Lung (tissue), 12 donors: ENCODE data around the gene ZBED6. TPM values are rescaled to one million over a fixed set of nuclear protein-coding genes. Genes with fewer than 3 reads are reported as not detected.

Experiments used
- ATAC-seq: fragments of 200-7000 bp; cut with Tn5 transposase; one replicate; pipeline ENCODE4 v1.9.1; 2020; ENCODE audit warnings: moderate number of reproducible peaks; ENCODE audit not compliant: insufficient read depth, low FRiP score
- DNase-seq, 3 donors: peaks; one replicate each; pipeline ENCODE4 v3.0.0-alpha.2; 2013 to 2017
- H3K27ac ChIP-seq, 2 donors: one replicate each; pipeline ENCODE4 v1.5.1; 2013; ENCODE audit warnings: mild to moderate bottlenecking in 2 of 2, moderate library complexity in 2 of 2, control low read depth in 1 of 2, inconsistent platforms in 1 of 2, low read depth in 1 of 2, low read length in 1 of 2
- H3K27me3 ChIP-seq, 3 donors: one replicate each; pipeline ENCODE4 v1.5.1; 2013; ENCODE audit warnings: low read length in 2 of 3; ENCODE audit not compliant: control insufficient read depth in 3 of 3, insufficient read depth in 3 of 3
- H3K36me3 ChIP-seq, 4 donors: one replicate each; pipeline ENCODE4 v1.5.1; 2013; ENCODE audit warnings: low read length in 4 of 4, mild to moderate bottlenecking in 1 of 4, moderate library complexity in 1 of 4; ENCODE audit not compliant: control insufficient read depth in 4 of 4, insufficient read depth in 4 of 4
- H3K4me1 ChIP-seq, 5 donors: one replicate each; pipeline ENCODE4 v1.5.1; 2013; ENCODE audit warnings: low read length in 5 of 5, mild to moderate bottlenecking in 2 of 5, moderate library complexity in 1 of 5; ENCODE audit not compliant: control insufficient read depth in 5 of 5, insufficient read depth in 5 of 5
- H3K4me3 ChIP-seq: one replicate; pipeline ENCODE4 v1.5.1; 2013; ENCODE audit warnings: mild to moderate bottlenecking, control low read depth, moderate library complexity
- H3K9ac ChIP-seq, 2 donors: one replicate each; pipeline ENCODE4 v1.5.1; 2013; ENCODE audit warnings: low read length in 2 of 2, control low read depth in 1 of 2; ENCODE audit not compliant: insufficient read depth in 1 of 2
- H3K9me3 ChIP-seq, 4 donors: one replicate each; pipeline ENCODE4 v1.5.1; 2013; ENCODE audit warnings: low read length in 3 of 4, mild to moderate bottlenecking in 1 of 4, moderate library complexity in 1 of 4; ENCODE audit not compliant: control insufficient read depth in 4 of 4, insufficient read depth in 3 of 4
- WGBS, 2 donors: extraction: QIAGEN DNeasy Blood & Tissue Kit; methylation state at CpG; one replicate each; pipeline ENCODE4 v1.1.7; 2013; 5-methylcytosine and 5-hydroxymethylcytosine counted together
- polyA plus RNA-seq, 2 donors: library from polyadenylated mRNA; stranded (reverse); fragments of 200-250 nt; gene quantifications; one replicate each; pipeline ENCODE4 v1.2.1, GENCODE V29; 2013
- total RNA-seq, 2 donors: library from RNA; depleted of rRNA in 1 of 2; stranded (reverse); fragments of >200 nt in 1 of 2; gene quantifications; one replicate each; pipeline ENCODE4 v1.2.1, GENCODE V29; 2014 to 2021
- TF ChIP-seq, protein P1 (sequence below): IDR thresholded peaks from 2 replicates; pipeline ENCODE4 v1.5.1; 2012; ENCODE audit warnings: mild to moderate bottlenecking; ENCODE audit errors: control extremely low read depth, extremely low read depth
- donor health status: control.
- donor health status: control.
- donor health status: Bipolar disorder and iron deficiency.
- donor health status: healthy.
- donor health status: DM: yes; HTN: yes; CAD: no.

ZBED6 gene
- total and polyA plus RNA-seq, 4 donors = 1.4 to 27.1 (median 11.9) TPM

DNA sequence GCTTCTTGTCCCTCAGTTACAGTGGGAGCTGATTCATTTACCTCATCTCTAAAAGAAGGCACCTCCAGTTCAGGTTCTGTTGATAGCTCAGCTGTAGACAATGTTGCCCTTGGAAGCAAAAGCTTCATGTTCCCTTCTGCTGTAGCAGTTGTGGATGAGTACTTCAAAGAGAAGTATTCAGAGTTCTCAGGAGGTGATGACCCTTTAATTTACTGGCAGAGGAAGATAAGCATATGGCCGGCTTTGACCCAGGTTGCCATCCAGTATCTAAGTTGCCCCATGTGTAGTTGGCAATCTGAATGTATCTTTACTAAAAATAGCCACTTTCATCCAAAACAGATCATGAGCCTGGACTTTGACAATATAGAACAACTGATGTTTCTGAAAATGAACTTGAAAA lies 4.5 kb downstream of the ZBED6 start:
- ATAC-seq (no peak), DNase-seq (no peak)
- peaks cover 3 to 40% (median 22%) of the 10 kb centered on the region in 5 donors for H3K4me1 ChIP-seq
- TF ChIP-seq, protein P1, sequence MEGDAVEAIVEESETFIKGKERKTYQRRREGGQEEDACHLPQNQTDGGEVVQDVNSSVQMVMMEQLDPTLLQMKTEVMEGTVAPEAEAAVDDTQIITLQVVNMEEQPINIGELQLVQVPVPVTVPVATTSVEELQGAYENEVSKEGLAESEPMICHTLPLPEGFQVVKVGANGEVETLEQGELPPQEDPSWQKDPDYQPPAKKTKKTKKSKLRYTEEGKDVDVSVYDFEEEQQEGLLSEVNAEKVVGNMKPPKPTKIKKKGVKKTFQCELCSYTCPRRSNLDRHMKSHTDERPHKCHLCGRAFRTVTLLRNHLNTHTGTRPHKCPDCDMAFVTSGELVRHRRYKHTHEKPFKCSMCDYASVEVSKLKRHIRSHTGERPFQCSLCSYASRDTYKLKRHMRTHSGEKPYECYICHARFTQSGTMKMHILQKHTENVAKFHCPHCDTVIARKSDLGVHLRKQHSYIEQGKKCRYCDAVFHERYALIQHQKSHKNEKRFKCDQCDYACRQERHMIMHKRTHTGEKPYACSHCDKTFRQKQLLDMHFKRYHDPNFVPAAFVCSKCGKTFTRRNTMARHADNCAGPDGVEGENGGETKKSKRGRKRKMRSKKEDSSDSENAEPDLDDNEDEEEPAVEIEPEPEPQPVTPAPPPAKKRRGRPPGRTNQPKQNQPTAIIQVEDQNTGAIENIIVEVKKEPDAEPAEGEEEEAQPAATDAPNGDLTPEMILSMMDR = no peak
- H3K27ac ChIP-seq = no peak overlapping the region
- no peaks in the 10 kb centered on the region for H3K9me3 ChIP-seq
- H3K36me3 ChIP-seq = peaks cover 0 to 19% (median 8%) of the 10 kb centered on the region in 4 donors
- no peak overlapping the region for H3K4me3 ChIP-seq
- no peak overlapping the region for H3K9ac ChIP-seq
- H3K27me3 ChIP-seq = no peaks in the 10 kb centered on the region
- WGBS, 2 donors = 77 to 78% methylated on average over 1 of the region's 1 CpG

DNA sequence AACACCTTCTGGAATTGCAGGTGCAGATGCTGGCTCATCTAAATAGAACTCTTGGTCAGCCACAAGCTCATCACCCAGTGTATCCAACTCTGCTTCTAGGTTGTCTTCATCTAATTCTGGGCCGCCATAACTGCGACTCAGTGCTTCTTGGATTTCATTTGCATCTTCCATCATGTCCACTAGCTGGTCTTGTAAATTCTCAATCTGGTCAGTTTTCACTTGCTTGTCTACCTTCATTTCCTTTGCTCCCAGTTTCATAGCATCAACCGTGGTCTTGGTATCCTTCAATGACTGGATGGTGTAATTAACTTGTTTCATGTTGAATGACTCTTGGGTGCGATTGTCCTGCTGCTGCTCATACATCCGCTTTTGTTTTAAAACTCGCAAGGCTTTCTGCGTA lies 10.3 kb downstream of the ZBED6 start:
- ATAC-seq (no peak), DNase-seq (no peak)
- Histone ChIP-seq H3K9ac (no peak overlapping the region), H3K36me3 (peaks cover 4 to 26% (median 16%) of the 10 kb centered on the region in 4 donors), H3K27ac (no peak overlapping the region), H3K4me3 (no peak overlapping the region), H3K4me1 (peaks cover 0 to 7% (median 6%) of the 10 kb centered on the region in 5 donors), H3K9me3 (no peaks in the 10 kb centered on the region), H3K27me3 (no peaks in the 10 kb centered on the region)
- TF ChIP-seq, protein P1 = no peak
- WGBS, 2 donors = 98 to 99% methylated on average over 7 of the region's 7 CpGs

DNA sequence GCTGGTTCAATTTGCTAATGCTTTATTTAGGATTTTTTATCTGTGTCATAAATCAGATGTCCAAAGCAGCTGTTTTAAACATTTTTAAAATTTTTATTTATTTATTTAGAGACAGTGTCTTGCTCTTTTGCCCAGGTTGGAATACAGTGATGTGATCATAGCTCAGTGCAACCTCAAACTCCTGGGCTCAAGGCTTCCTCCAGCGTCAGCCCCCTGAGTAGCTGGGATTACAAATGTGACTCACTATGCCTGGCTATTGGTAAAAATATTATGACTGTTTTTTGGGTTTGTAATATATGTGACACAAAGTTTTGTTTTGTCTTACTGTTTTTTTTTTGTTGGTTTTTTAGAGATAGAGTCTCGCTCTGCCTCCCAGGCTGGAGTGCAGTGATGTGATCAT lies 11.8 kb downstream of the ZBED6 start:
- ATAC-seq (no peak), DNase-seq (no peak)
- WGBS, 2 donors = 90 to 95% methylated on average over 2 of the region's 2 CpGs
- Histone ChIP-seq H3K4me3 (no peak overlapping the region), H3K9me3 (no peaks in the 10 kb centered on the region), H3K9ac (no peak overlapping the region), H3K27ac (no peak overlapping the region), H3K4me1 (peaks cover 0 to 6% (median 5%) of the 10 kb centered on the region in 5 donors), H3K27me3 (no peaks in the 10 kb centered on the region), H3K36me3 (peaks cover 4 to 26% (median 18%) of the 10 kb centered on the region in 4 donors)
- TF ChIP-seq, protein P1 = no peak
